Measurements from ENCODE around the gene CACNA2D3. TPM values are rescaled to one million over a fixed set of nuclear protein-coding genes. Genes with fewer than 3 reads are reported as not detected.

Gene CACNA2D3
- total RNA-seq, 4 donors from 2014 or later: 0.83 to 5.0 (median 2.5) TPM

- H3K27ac ChIP-seq: no peak overlapping the region
- no peak for DNase-seq
- no peaks in the 10 kb centered on the region for H3K27me3 ChIP-seq
- H3K36me3 ChIP-seq: no peaks in the 10 kb centered on the region
- no peak overlapping the region for H3K4me3 ChIP-seq
- H3K9me3 ChIP-seq: no peaks in the 10 kb centered on the region
- intact Hi-C loops (cut with DNase I; ENCODE audit: low total_unique reads): no loop called here
- no peak for TF ChIP-seq CTCF (IDR thresholded peaks at IDR 0.05)
- no peak for TF ChIP-seq POLR2A (IDR thresholded peaks at IDR 0.05)
- H3K4me1 ChIP-seq: no peaks in the 10 kb centered on the region
These were observed 743.9 kb downstream of the CACNA2D3 start for GRCh38 chr3:54866251-54866650.

DNA sequence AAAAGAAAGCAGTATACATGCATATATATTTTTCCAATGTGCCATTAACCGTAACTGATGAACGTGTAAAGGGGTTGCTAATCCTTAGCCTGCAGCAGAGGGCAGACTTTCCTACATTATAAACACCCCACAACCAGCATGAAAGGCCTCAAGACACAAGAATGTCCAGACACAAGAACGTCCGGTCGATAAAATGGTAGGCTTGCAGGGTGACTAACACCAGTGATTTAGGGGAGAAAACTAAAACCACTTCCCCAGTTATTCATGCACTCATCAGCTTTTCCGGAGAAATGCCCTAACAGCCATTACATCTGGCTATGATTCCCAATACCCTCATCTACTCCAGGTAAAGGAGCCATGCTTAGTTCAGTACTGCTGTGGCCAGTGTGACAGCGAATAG lies 748.1 kb downstream of the CACNA2D3 start:
- Histone ChIP-seq H3K9me3 (no peaks in the 10 kb centered on the region), H3K4me1 (no peaks in the 10 kb centered on the region), H3K27me3 (no peaks in the 10 kb centered on the region), H3K4me3 (no peak overlapping the region), H3K27ac (no peak overlapping the region), H3K36me3 (no peaks in the 10 kb centered on the region)
- no peak for TF ChIP-seq POLR2A (IDR thresholded peaks at IDR 0.05)
- TF ChIP-seq CTCF (IDR thresholded peaks at IDR 0.05): peak; percentile 38 to 59 (median 46)
- intact Hi-C loops (cut with DNase I; ENCODE audit: low total_unique reads): no loop called here
- DNase-seq: peak in 1 of 2 donors; percentile 28

DNA sequence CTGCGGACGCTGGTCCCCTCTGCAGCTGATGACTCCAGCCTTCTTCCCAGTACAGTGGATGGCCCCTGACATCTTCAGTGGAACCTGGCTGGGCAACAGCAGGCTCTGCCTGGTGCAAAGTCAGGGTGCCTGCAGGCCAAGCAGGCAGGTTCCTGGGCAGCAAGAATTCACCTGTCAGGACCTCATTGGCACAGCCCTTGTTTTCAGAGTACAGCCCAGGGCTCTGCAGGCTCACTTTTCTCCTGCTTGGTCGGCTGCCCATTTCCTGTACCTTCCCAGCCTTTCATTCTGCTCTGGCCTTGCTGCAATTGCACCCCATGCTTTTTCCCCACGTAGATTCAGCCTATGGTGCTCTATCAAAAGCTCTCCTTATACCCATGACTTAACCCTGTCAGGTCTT lies 749.5 kb downstream of the CACNA2D3 start:
- H3K9me3 ChIP-seq: no peaks in the 10 kb centered on the region
- H3K27ac ChIP-seq: no peak overlapping the region
- intact Hi-C loops (cut with DNase I; ENCODE audit: low total_unique reads): no loop called here
- H3K4me3 ChIP-seq: no peak overlapping the region
- H3K4me1 ChIP-seq: no peaks in the 10 kb centered on the region
- no peak for DNase-seq
- H3K27me3 ChIP-seq: no peaks in the 10 kb centered on the region
- H3K36me3 ChIP-seq: no peaks in the 10 kb centered on the region
- TF ChIP-seq POLR2A (IDR thresholded peaks at IDR 0.05): no peak
- no peak for TF ChIP-seq CTCF (IDR thresholded peaks at IDR 0.05)

- no peaks in the 10 kb centered on the region for H3K27me3 ChIP-seq
- TF ChIP-seq CTCF (IDR thresholded peaks at IDR 0.05) (no peak), POLR2A (IDR thresholded peaks at IDR 0.05) (no peak)
- no peaks in the 10 kb centered on the region for H3K36me3 ChIP-seq
- no peak overlapping the region for H3K4me3 ChIP-seq
- H3K4me1 ChIP-seq: no peaks in the 10 kb centered on the region
- intact Hi-C loops (cut with DNase I; ENCODE audit: low total_unique reads): no loop called here
- H3K27ac ChIP-seq: no peak overlapping the region
- DNase-seq: no peak
- no peaks in the 10 kb centered on the region for H3K9me3 ChIP-seq
These were observed 751.0 kb downstream of the CACNA2D3 start for GRCh38 chr3:54873059-54874010.

DNA sequence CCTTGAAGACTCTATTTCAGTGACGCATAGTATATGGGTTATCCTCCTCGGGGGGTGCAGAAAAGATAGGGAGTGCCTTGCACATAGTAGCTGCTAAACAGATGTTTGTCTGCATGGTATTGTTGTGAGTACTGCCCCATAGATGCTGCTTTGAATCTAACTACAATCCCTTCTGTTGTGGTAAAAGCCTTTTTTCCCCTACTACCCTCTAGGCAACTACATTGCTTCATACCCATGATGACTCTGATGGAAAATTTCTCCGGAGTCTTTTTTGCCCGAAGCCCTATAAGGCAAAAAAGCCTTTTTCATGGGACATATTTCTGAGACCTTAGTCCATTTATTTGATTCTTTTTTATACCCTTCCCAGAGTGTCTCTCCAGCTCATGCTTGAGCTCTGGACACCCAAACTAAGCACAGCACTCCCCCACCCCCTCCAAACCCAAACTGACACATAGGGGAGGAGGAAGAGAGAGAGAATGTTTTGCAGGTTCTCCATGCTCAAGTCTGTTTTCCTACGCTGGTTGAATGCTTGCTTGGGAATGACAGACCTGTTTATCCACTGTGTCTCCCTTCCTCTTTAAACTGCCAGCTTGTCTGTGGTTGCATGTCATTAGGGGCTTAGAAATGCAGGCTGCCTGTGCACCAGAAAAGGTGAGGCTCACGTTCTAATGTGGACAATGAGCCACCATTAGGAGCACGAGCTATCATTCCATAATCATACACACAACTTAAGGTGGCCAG lies 752.6 kb downstream of the CACNA2D3 start:
- H3K9me3 ChIP-seq: no peaks in the 10 kb centered on the region
- intact Hi-C loops (cut with DNase I; ENCODE audit: low total_unique reads): no loop called here
- no peak for DNase-seq
- TF ChIP-seq POLR2A (IDR thresholded peaks at IDR 0.05) (no peak), CTCF (IDR thresholded peaks at IDR 0.05) (no peak)
- no peaks in the 10 kb centered on the region for H3K4me1 ChIP-seq
- H3K27me3 ChIP-seq: no peaks in the 10 kb centered on the region
- no peak overlapping the region for H3K4me3 ChIP-seq
- no peak overlapping the region for H3K27ac ChIP-seq
- no peaks in the 10 kb centered on the region for H3K36me3 ChIP-seq

All from uterus (tissue), 4 donors.